KMS-11 (cell line): ENCODE measurements around the gene UBE2Q1.

Experiments used
- H2AFZ ChIP-seq: fragments of 200-600 bp; sonication (generic); 2 replicates; pipeline ENCODE4 v1.6.1; 2016; ENCODE audit warnings: antibody characterized with exemption, mixed run types, low read depth
- H3K27ac ChIP-seq: fragments of 200-600 bp; sonication (generic); 2 replicates; pipeline ENCODE4 v1.6.1; 2016; ENCODE audit warnings: mild to moderate bottlenecking, mixed run types
- H3K27me3 ChIP-seq: fragments of 200-600 bp; sonication (generic); 2 replicates; pipeline ENCODE4 v1.6.1; 2017; ENCODE audit warnings: mild to moderate bottlenecking, low read depth, mixed run types, moderate library complexity; ENCODE audit not compliant: insufficient read depth
- H3K36me3 ChIP-seq: fragments of 200-600 bp; sonication (generic); 2 replicates; pipeline ENCODE4 v1.6.1; 2017; ENCODE audit warnings: mild to moderate bottlenecking, mixed run types; ENCODE audit not compliant: insufficient read depth
- H3K4me1 ChIP-seq: fragments of 200-600 bp; sonication (generic); 2 replicates; pipeline ENCODE4 v1.6.1; 2016; ENCODE audit warnings: mild to moderate bottlenecking, low read depth, mixed run types; ENCODE audit not compliant: poor library complexity, severe bottlenecking
- H3K4me2 ChIP-seq: fragments of 200-600 bp; sonication (generic); 2 replicates; pipeline ENCODE4 v1.7.0; 2016; ENCODE audit warnings: mild to moderate bottlenecking, mixed run types
- H3K4me3 ChIP-seq: fragments of 200-600 bp; sonication (generic); IDR thresholded peaks from 2 replicates; pipeline ENCODE4 v1.6.1; 2017; ENCODE audit warnings: low read depth, low read length, mixed read lengths; ENCODE audit not compliant: insufficient read depth
- H3K79me2 ChIP-seq: fragments of 200-600 bp; sonication (generic); 2 replicates; pipeline ENCODE4 v1.6.1; 2016; ENCODE audit warnings: low read depth, mixed run types; ENCODE audit not compliant: insufficient read depth
- H3K9ac ChIP-seq: fragments of 200-600 bp; sonication (generic); 2 replicates; pipeline ENCODE4 v1.6.1; 2016; ENCODE audit warnings: mild to moderate bottlenecking, mixed run types
- H4K20me1 ChIP-seq: fragments of 200-600 bp; sonication (generic); 2 replicates; pipeline ENCODE4 v1.6.1; 2016; ENCODE audit warnings: mild to moderate bottlenecking, mixed run types; ENCODE audit not compliant: insufficient read depth
- TF ChIP-seq, protein P1 (sequence below): fragments of 200-600 bp; sonication (generic); conservative IDR thresholded peaks from 2 replicates; pipeline ENCODE4 v1.6.1; 2017; ENCODE audit warnings: low read depth, mild to moderate bottlenecking, antibody characterized with exemption, low read length, moderate library complexity, mixed read lengths

The UBE2Q1 gene

GRCh38 chr1:154571244-154571963, 12.9 kb upstream of the UBE2Q1 start:
- no peaks in the 10 kb centered on the region for H3K36me3 ChIP-seq
- peaks cover 31% of the 10 kb centered on the region for H3K4me1 ChIP-seq
- no peaks in the 10 kb centered on the region for H4K20me1 ChIP-seq
- H3K9ac ChIP-seq: no peak overlapping the region
- H3K27ac ChIP-seq: no peak overlapping the region
- peaks cover 59% of the 10 kb centered on the region for H3K27me3 ChIP-seq
- H3K79me2 ChIP-seq: no peaks in the 10 kb centered on the region
- TF ChIP-seq, protein P1, sequence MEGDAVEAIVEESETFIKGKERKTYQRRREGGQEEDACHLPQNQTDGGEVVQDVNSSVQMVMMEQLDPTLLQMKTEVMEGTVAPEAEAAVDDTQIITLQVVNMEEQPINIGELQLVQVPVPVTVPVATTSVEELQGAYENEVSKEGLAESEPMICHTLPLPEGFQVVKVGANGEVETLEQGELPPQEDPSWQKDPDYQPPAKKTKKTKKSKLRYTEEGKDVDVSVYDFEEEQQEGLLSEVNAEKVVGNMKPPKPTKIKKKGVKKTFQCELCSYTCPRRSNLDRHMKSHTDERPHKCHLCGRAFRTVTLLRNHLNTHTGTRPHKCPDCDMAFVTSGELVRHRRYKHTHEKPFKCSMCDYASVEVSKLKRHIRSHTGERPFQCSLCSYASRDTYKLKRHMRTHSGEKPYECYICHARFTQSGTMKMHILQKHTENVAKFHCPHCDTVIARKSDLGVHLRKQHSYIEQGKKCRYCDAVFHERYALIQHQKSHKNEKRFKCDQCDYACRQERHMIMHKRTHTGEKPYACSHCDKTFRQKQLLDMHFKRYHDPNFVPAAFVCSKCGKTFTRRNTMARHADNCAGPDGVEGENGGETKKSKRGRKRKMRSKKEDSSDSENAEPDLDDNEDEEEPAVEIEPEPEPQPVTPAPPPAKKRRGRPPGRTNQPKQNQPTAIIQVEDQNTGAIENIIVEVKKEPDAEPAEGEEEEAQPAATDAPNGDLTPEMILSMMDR: no peak
- no peak overlapping the region for H3K4me2 ChIP-seq
- H2AFZ ChIP-seq: no peak overlapping the region
- H3K4me3 ChIP-seq: no peak overlapping the region

- Histone ChIP-seq H3K4me2 (peak overlapping the region; percentile 91), H3K27me3 (peaks cover 69% of the 10 kb centered on the region), H3K27ac (no peak overlapping the region), H3K36me3 (no peaks in the 10 kb centered on the region), H3K4me1 (peaks cover 10% of the 10 kb centered on the region), H3K4me3 (no peak overlapping the region), H4K20me1 (no peaks in the 10 kb centered on the region), H2AFZ (no peak overlapping the region), H3K79me2 (no peaks in the 10 kb centered on the region), H3K9ac (no peak overlapping the region)
- TF ChIP-seq, protein P1: no peak
These were observed 9.8 kb upstream of the UBE2Q1 start for GRCh38 chr1:154568157-154568815.

DNA sequence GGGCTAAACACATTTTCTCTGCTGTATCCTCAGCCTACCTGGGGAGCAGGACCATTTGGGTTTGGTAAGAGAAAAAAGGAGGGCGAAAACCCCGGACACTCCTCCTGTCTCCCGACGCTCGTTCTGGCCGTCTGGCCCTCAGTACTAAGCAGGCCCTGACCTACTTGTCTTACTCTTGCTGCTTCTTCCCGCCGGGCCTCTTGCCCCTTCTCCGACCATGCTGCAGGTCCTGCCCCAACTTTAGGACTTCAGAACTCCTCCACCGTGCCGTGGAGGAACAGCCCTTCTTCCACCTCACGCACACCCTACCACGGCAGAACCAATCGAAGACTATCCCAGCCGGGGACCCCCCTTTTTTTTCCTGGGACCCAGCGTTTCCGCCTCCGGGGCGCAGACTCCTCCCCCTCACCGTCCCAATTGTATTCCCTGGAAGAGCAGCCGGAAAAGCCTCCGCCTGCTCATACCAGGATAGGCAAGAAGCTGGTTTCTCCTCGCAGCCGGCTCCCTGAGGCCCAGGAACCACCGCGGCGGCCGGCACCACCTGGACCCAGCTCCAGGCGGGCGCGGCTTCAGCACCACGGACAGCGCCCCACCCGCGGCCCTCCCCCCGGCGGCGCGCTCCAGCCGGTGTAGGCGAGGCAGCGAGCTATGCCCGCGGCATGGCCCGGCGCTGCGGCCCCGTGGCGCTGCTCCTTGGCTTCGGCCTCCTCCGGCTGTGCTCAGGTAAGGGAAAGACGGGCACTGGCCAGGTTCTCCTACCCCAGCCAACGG, 9.1 kb upstream of the UBE2Q1 start, which contains the start of gene CHRNB2:
Gene CHRNB2, plus strand, starts transcription at position 393 of the 771 bp plus-strand sequence. Its CDS starts 267 bp downstream, at position 660.
- TF ChIP-seq, protein P1: no peak
- no peak within 1 kb of the TSS for H3K9ac ChIP-seq

DNA sequence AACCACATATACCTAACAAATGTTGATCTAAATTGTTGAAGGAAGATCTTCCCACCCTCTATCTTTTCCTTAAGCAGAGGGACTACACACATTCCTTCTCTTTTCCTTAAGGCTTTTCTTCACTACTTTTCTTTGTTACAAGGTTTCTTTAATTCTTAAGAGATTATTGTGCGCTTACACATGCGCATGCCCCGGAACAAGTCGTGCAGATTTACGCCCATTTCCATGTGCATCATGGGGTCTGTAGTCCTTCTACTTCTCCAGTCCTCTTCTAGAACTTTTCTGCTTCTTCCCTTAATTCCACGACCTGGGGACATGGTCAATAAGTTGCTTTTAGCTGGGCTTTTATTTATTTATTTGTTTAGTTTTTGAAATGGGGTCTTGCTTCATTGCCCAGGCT, 7.4 kb upstream of the UBE2Q1 start:
- Histone ChIP-seq H3K4me2 (no peak overlapping the region), H3K36me3 (no peaks in the 10 kb centered on the region), H3K27ac (no peak overlapping the region), H3K4me1 (peaks cover 10% of the 10 kb centered on the region), H3K9ac (no peak overlapping the region), H2AFZ (no peak overlapping the region), H3K27me3 (peaks cover 58% of the 10 kb centered on the region), H4K20me1 (no peaks in the 10 kb centered on the region), H3K4me3 (no peak overlapping the region), H3K79me2 (no peaks in the 10 kb centered on the region)
- TF ChIP-seq, protein P1: no peak

More for the DNA sequence above, 9.1 kb upstream of the UBE2Q1 start, which contains the start of gene CHRNB2:
- no peaks in the 10 kb centered on the region for H3K36me3 ChIP-seq
- no peak within 1 kb of the TSS for H3K27ac ChIP-seq
- H4K20me1 ChIP-seq: no peaks in the 10 kb centered on the region
- H3K4me1 ChIP-seq: peaks cover 10% of the 10 kb centered on the region
- H2AFZ ChIP-seq: no peak within 1 kb of the TSS
- H3K4me2 ChIP-seq: peak within 1 kb of the TSS; percentile 91
- H3K27me3 ChIP-seq: peaks cover 62% of the 10 kb centered on the region
- H3K4me3 ChIP-seq: no peak within 1 kb of the TSS
- no peaks in the 10 kb centered on the region for H3K79me2 ChIP-seq
